Thoracic aorta (tissue), 2 donors: ENCODE data around the gene RGS7. TPM values are rescaled to one million over a fixed set of nuclear protein-coding genes. Genes with fewer than 3 reads are reported as not detected.

ENCODE experiments used
- ATAC-seq: fragments of 150-250 bp; one replicate; pipeline ENCODE4 v1.8.0; 2017; ENCODE audit warnings: low read depth; ENCODE audit not compliant: insufficient number of reproducible peaks, low FRiP score
- DNase-seq: peaks from one replicate; pipeline ENCODE4 v3.0.0-alpha.2; 2020; ENCODE audit warnings: low spot score
- H3K27ac ChIP-seq, 2 donors: fragments of 200-600 bp; sonication (generic); 1 replicate in 1 of 2; 2 replicates in 1 of 2; pipeline ENCODE4 v1.5.1; 2016; ENCODE audit warnings: mild to moderate bottlenecking in 2 of 2, moderate library complexity in 2 of 2
- H3K27me3 ChIP-seq: fragments of 200-600 bp; sonication (generic); replicated peaks from 2 replicates; pipeline ENCODE4 v1.6.0; 2016; ENCODE audit warnings: mild to moderate bottlenecking; ENCODE audit not compliant: insufficient read depth
- H3K36me3 ChIP-seq: fragments of 200-600 bp; sonication (generic); one replicate; pipeline ENCODE4 v1.5.1; 2016
- H3K4me1 ChIP-seq, 2 donors: fragments of 200-600 bp; sonication (generic); 1 replicate in 1 of 2; 2 replicates in 1 of 2; pipeline versions ENCODE4 v1.5.1 to v1.6.0; 2016; ENCODE audit warnings: low read depth in 2 of 2, mild to moderate bottlenecking in 1 of 2; ENCODE audit not compliant: control insufficient read depth in 1 of 2
- H3K4me3 ChIP-seq: fragments of 200-600 bp; sonication (generic); 2 replicates; pipeline ENCODE4 v1.5.1; 2016; ENCODE audit warnings: mild to moderate bottlenecking
- H3K9me3 ChIP-seq: fragments of 200-600 bp; sonication (generic); 2 replicates; pipeline ENCODE4 v1.5.1; 2016
- CTCF ChIP-seq: fragments of 200-600 bp; sonication (generic); IDR thresholded peaks from one replicate; pipeline ENCODE4 v1.5.1; 2019; ENCODE audit warnings: antibody characterized with exemption
- total RNA-seq, 2 donors: library from RNA; depleted of rRNA; stranded (reverse); fragments of >200 nt; gene quantifications; one replicate each; pipeline versions ENCODE4 v1.1.0 to v1.2.3, GENCODE V29; 2016

The RGS7 gene
- total RNA-seq, 2 donors from 2014 or later, result not detected

GRCh38 chr1:240758296-240758695 is 598.7 kb downstream of the RGS7 start:
- DNase-seq (no peak), ATAC-seq (no peak)
- Histone ChIP-seq H3K27me3 (no peaks in the 10 kb centered on the region), H3K36me3 (no peaks in the 10 kb centered on the region), H3K4me1 (no peaks in the 10 kb centered on the region), H3K27ac (no peak overlapping the region), H3K9me3 (no peaks in the 10 kb centered on the region), H3K4me3 (no peak overlapping the region)
- no peak for TF ChIP-seq CTCF

GRCh38 chr1:240747907-240748306 is 609.1 kb downstream of the RGS7 start:
- H3K27ac ChIP-seq, result no peak overlapping the region
- DNase-seq (no peak), ATAC-seq (no peak)
- H3K4me1 ChIP-seq, result no peaks in the 10 kb centered on the region
- no peak for TF ChIP-seq CTCF
- H3K4me3 ChIP-seq, result no peak overlapping the region
- H3K36me3 ChIP-seq, result no peaks in the 10 kb centered on the region
- H3K27me3 ChIP-seq, result no peaks in the 10 kb centered on the region
- H3K9me3 ChIP-seq, result no peaks in the 10 kb centered on the region

- no peak overlapping the region for H3K4me3 ChIP-seq
- H3K4me1 ChIP-seq, result no peaks in the 10 kb centered on the region
- no peaks in the 10 kb centered on the region for H3K27me3 ChIP-seq
- TF ChIP-seq CTCF, result no peak
- no peak for ATAC-seq
- H3K27ac ChIP-seq, result no peak overlapping the region
- no peaks in the 10 kb centered on the region for H3K9me3 ChIP-seq
- no peak for DNase-seq
- no peaks in the 10 kb centered on the region for H3K36me3 ChIP-seq
Observed at GRCh38 chr1:240743705-240744104, 613.3 kb downstream of the RGS7 start.

GRCh38 chr1:240739754-240740153 is 617.3 kb downstream of the RGS7 start:
- no peaks in the 10 kb centered on the region for H3K27me3 ChIP-seq
- H3K36me3 ChIP-seq, result no peaks in the 10 kb centered on the region
- DNase-seq (no peak), ATAC-seq (no peak)
- no peak for TF ChIP-seq CTCF
- no peak overlapping the region for H3K27ac ChIP-seq
- H3K4me3 ChIP-seq, result no peak overlapping the region
- H3K4me1 ChIP-seq, result no peaks in the 10 kb centered on the region
- no peaks in the 10 kb centered on the region for H3K9me3 ChIP-seq

- no peaks in the 10 kb centered on the region for H3K4me1 ChIP-seq
- ATAC-seq, result no peak
- H3K9me3 ChIP-seq, result no peaks in the 10 kb centered on the region
- no peak overlapping the region for H3K4me3 ChIP-seq
- H3K27ac ChIP-seq, result no peak overlapping the region
- no peaks in the 10 kb centered on the region for H3K27me3 ChIP-seq
- no peak for DNase-seq
- TF ChIP-seq CTCF, result no peak
- no peaks in the 10 kb centered on the region for H3K36me3 ChIP-seq
Observed at GRCh38 chr1:240739139-240739538, 617.9 kb downstream of the RGS7 start.
